Choroid plexus epithelial cell (primary cell): Measurements from ENCODE around the gene USP44.
A peak's percentile ranks its signal among the peaks of the same experiment; 100 is the strongest.
"Not testable (repeated sequence)": the region's sequence is repeated elsewhere in the genome, so short reads cannot be mapped to it uniquely, and the experiment has no call there.

Experiments used
- DNase-seq: peaks from one replicate; pipeline ENCODE4 v3.0.0-alpha.2; 2010; ENCODE audit warnings: low read depth
- H3K4me3 ChIP-seq: 2 replicates; pipeline ENCODE4 v1.5.1; 2011; ENCODE audit warnings: low read depth, mild to moderate bottlenecking, control low read depth, low read length, moderate library complexity
- TF ChIP-seq, protein P1 (sequence below): conservative IDR thresholded peaks from 2 replicates; pipeline ENCODE4 v1.5.1; 2011; ENCODE audit warnings: low read depth, mild to moderate bottlenecking, control low read depth, inconsistent platforms, low read length, moderate library complexity

USP44 gene

DNA sequence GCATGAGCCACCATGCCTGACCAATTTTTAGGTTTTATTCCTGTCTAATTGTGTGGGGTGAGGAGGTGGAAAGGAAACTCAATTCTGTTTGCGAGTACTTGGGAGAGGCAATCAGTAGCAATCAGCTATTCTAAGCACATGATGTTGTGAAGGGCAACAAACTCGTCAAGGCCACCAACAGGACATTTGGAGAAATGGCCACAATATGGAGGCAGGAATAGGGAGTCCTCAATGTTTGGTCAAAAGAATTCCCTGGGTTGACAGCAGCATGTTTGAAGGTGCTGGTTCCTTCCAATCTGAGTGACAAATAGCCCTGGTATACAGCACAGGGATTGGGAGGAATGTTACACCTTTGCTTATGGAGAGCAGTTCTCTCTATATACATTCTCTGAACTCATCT, 32.7 kb upstream of the USP44 start:
- no peak for DNase-seq
- H3K4me3 ChIP-seq, result no peak overlapping the region
- TF ChIP-seq, protein P1, sequence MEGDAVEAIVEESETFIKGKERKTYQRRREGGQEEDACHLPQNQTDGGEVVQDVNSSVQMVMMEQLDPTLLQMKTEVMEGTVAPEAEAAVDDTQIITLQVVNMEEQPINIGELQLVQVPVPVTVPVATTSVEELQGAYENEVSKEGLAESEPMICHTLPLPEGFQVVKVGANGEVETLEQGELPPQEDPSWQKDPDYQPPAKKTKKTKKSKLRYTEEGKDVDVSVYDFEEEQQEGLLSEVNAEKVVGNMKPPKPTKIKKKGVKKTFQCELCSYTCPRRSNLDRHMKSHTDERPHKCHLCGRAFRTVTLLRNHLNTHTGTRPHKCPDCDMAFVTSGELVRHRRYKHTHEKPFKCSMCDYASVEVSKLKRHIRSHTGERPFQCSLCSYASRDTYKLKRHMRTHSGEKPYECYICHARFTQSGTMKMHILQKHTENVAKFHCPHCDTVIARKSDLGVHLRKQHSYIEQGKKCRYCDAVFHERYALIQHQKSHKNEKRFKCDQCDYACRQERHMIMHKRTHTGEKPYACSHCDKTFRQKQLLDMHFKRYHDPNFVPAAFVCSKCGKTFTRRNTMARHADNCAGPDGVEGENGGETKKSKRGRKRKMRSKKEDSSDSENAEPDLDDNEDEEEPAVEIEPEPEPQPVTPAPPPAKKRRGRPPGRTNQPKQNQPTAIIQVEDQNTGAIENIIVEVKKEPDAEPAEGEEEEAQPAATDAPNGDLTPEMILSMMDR, result no peak

DNA sequence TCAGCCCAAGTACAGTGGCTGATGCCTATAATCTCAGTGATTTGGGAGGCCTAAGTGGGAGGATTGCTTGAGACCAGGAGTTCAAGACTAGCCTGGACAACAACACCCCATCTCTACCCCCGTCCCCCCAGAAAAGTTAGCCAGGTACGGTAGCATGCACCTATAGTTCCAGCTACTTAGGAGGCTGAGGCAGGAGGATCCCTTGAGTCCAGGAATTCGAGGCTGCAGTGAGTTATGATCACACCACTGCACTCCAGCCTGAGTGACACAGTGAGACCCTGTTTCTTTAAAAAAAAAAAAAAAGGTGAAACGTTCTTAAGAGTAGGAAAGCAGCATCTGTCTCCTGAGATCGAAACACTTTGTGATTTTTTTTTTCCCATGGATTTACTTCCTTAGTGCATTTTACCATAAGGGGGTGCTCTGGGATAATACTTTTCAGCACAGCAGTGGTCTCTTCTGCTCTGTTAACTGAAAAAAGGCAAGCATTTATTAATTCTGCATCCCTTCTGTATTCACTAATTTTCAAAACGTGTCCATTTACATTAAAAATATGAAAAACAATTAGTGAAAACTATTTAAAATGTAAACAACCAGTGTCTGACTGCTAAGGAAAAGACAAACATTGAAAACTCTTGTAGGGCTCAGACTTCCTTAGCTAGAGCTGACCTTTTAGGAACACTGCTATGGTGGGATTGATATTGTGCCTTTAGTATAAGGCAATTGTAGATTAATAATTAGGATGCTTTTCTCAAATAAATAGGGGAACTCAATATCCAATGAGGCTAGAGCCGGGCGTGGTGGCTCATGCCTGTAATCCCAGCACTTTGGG, 31.2 kb upstream of the USP44 start:
- TF ChIP-seq, protein P1, result peak; percentile 57
- DNase-seq, result peak; percentile 72

DNA sequence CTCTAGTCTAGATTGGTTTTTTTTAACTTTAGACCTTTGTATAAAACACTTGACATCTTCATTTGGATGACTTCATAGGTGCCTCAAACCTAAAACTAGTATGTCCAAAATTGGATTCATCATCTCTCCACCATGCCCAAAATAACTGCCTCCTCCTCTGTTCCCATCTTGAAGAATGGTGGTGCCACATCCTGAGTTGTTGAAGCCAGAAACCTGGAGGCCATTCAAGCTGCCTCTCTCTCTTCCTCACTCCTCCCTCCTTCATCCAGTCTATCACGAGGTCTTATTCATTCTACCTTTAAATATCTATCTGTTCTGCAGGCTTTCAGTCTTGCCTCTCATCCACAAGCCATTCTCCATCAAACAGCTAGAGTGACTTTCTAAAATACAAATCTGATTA, 26.5 kb upstream of the USP44 start:
- DNase-seq, result no peak
- TF ChIP-seq, protein P1, result no peak
- H3K4me3 ChIP-seq, result no peak overlapping the region

More for the DNA sequence above, 31.2 kb upstream of the USP44 start:
- no peak overlapping the region for H3K4me3 ChIP-seq

DNA sequence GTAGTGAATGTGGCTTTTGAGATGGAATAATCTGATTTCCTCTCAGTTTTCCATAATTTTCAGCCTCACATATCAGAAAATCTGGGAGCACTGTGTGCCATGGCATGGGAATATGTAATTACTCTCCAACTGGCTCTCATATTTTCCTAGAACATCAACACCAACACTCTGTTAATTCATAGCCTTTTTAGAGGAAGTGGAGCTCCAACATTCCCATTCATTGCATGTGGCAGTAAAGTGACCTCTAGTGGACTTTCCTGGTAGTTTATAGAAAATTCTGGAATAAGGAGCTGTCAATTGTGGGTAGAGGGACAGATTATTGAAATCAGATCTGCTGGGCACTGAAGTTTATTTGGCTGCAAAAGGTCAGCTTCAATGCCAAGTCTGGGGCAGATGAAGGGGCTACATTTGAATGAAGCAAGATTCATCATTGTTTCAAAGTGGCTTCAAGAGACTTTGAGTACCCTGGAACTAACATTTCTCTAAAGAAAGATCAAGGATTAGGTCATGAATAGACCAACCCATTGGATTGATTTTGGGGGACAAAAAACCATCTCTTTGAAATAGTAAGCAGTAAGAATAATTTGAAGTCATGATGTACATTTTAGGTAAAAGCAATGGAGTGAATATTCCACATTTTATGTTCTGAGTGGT, 23.6 kb upstream of the USP44 start:
- DNase-seq, result peak; percentile 60
- TF ChIP-seq, protein P1, result peak; percentile 73
- no peak overlapping the region for H3K4me3 ChIP-seq

DNA sequence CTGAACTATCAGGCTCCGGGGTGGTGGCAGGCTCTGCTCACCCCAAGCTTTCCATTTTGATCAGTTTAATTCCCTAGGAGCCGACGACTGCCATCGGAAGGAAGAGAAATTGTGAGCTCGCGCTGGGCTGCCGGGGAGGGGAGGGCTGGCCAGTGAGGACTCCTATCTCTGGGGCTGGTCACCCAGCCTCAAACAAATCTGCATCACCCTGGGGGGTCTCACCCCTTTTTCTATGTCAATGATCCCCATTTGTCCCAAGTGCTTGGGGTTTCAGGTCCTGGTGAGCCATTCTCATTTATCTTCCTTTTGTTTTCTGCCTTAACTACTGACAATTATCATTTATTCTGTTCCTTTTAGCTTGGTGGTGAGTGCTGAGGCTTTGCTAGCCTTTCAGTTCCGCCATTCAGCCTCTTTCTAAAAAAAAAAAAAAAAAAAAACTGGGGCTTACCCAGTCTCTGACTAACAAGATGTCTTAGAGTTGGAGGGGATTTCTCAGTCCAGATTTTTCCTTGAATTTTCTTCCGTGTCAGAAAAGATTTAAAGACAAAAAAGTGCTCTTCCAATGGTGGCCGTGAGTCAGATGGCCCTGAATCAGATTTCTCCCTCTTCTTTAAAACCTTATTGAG, 22.8 kb upstream of the USP44 start:
- H3K4me3 ChIP-seq, result no peak overlapping the region
- no peak for DNase-seq
- TF ChIP-seq, protein P1, result no peak

DNA sequence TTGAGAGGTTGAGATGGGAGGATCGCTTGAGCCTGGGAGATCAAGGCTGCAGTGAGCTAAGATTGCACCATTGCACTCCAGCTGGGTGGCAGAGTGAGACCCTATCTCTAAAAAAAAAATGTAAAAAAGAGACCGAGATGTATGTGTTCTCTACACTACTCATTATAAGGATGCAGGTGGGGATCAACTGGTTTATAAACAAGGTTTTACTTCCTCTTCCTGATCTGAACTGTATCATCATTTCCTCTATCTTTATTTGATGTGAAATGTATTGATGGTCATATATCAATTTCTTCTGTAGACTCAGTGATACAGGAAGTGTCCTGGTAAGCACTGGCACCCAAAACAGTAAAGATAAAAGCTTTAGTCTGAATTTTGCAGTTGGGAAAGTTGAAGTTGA, 20.1 kb upstream of the USP44 start:
- TF ChIP-seq, protein P1, result no peak

DNA sequence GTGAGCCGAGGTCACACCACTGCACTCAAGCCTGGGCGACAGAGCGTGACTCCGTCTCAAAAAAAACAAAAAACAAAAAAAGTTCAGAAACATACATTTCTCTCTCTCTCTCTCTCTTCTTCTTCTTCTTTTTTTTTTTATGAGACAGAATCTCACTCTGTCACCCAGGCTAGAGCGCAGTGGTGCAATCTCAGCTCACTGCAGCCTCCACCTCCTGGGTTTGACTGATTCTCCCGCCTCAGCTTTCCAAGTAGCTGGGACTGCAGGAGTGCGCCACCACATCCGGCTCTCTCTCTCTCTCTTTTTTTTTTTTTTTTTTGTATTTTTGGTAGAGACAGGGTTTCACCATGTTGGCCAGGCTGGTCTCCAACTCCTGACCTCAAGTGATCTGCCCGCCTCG, 16.8 kb upstream of the USP44 start:
- DNase-seq, result not testable (repeated sequence)

More for the DNA sequence above, 20.1 kb upstream of the USP44 start:
- DNase-seq, result no peak
- H3K4me3 ChIP-seq, result no peak overlapping the region

More for the DNA sequence above, 16.8 kb upstream of the USP44 start:
- not testable (repeated sequence) for H3K4me3 ChIP-seq
